Erythroblast (primary cell): Measurements from ENCODE around the gene GEMIN2.
"Not testable (repeated sequence)": the region's sequence is repeated elsewhere in the genome, so short reads cannot be mapped to it uniquely, and the experiment has no call there.

Source experiments
- DNase-seq, 2 experiments: peaks; one replicate each; lab custom pipeline; 2025; lab: John Stamatoyannopoulos, UW
- GATA1 ChIP-seq: IDR thresholded peaks from 2 replicates; pipeline ENCODE4 v1.6.1; 2011; ENCODE audit warnings: low read depth, mild to moderate bottlenecking, control low read depth, low read length, moderate library complexity
- POLR2A ChIP-seq: IDR thresholded peaks from 2 replicates; pipeline ENCODE4 v1.6.1; 2011; ENCODE audit warnings: mild to moderate bottlenecking, low read length

The GEMIN2 gene

GRCh38 chr14:39114073-39114838 lies at the start of gene GEMIN2:
Gene GEMIN2 (plus strand): TSS chr14:39114323. CDS start chr14:39114339, 16 bp downstream.
- DNase-seq, result peak; percentile 95
- TF ChIP-seq POLR2A (peak; percentile 91), GATA1 (no peak)

GRCh38 chr14:39069169-39069805 lies 44.8 kb upstream of the GEMIN2 start:
- DNase-seq, result not testable (repeated sequence)

- DNase-seq, result no peak
- no peak for TF ChIP-seq POLR2A
- no peak for TF ChIP-seq GATA1
These were observed 44.2 kb upstream of the GEMIN2 start for GRCh38 chr14:39069923-39070322.

- DNase-seq, result no peak
- TF ChIP-seq GATA1, result no peak
- TF ChIP-seq POLR2A, result no peak
These were observed 43.0 kb upstream of the GEMIN2 start for GRCh38 chr14:39071096-39071495.

GRCh38 chr14:39080886-39081285 lies 33.2 kb upstream of the GEMIN2 start:
- TF ChIP-seq GATA1 (no peak), POLR2A (no peak)
- DNase-seq, result no peak

GRCh38 chr14:39083127-39083526 lies 31.0 kb upstream of the GEMIN2 start:
- TF ChIP-seq POLR2A (no peak), GATA1 (no peak)

GRCh38 chr14:39085933-39086332 lies 28.2 kb upstream of the GEMIN2 start:
- DNase-seq, result no peak
- no peak for TF ChIP-seq GATA1
- TF ChIP-seq POLR2A, result no peak

More at GRCh38 chr14:39083127-39083526, 31.0 kb upstream of the GEMIN2 start:
- DNase-seq, result no peak

GRCh38 chr14:39087493-39087892 lies 26.6 kb upstream of the GEMIN2 start:
- TF ChIP-seq POLR2A (no peak), GATA1 (no peak)
- DNase-seq, result no peak

- TF ChIP-seq POLR2A, result no peak
- no peak for DNase-seq
These were observed 23.5 kb upstream of the GEMIN2 start for GRCh38 chr14:39090548-39091111.

- DNase-seq, result no peak
- no peak for TF ChIP-seq GATA1
- no peak for TF ChIP-seq POLR2A
These were observed 22.4 kb upstream of the GEMIN2 start for GRCh38 chr14:39091716-39092115.

- no peak for DNase-seq
- TF ChIP-seq GATA1, result no peak
- no peak for TF ChIP-seq POLR2A
These were observed 19.6 kb upstream of the GEMIN2 start for GRCh38 chr14:39094515-39094914.

GRCh38 chr14:39097159-39097558 lies 17.0 kb upstream of the GEMIN2 start:
- no peak for DNase-seq

GRCh38 chr14:39099215-39099614 lies 14.9 kb upstream of the GEMIN2 start:
- not testable (repeated sequence) for DNase-seq

More at GRCh38 chr14:39097159-39097558, 17.0 kb upstream of the GEMIN2 start:
- TF ChIP-seq GATA1, result no peak
- TF ChIP-seq POLR2A, result no peak

GRCh38 chr14:39099748-39100147 lies 14.4 kb upstream of the GEMIN2 start:
- DNase-seq, result no peak
- no peak for TF ChIP-seq POLR2A
